Small intestine (tissue), 7 donors: Measurements from ENCODE around the gene LDLRAD2. TPM values are rescaled to one million over a fixed set of nuclear protein-coding genes. Genes with fewer than 3 reads are reported as not detected.

ENCODE experiments used
- DNase-seq, 2 donors: peaks; one replicate each; pipeline versions ENCODE4 v3.0.0 to v3.0.0-alpha.2; 2013
- FAIRE-seq: peaks from 2 replicates; lab custom pipeline; 2012; peaks lifted over from hg19 to GRCh38; lab: Jason Lieb, UNC
- H3K27ac ChIP-seq, 3 donors: one replicate each; pipeline ENCODE4 v1.5.1; 2013; ENCODE audit warnings: low read length in 2 of 3, mild to moderate bottlenecking in 2 of 3, control low read depth in 1 of 3, inconsistent platforms in 1 of 3, low read depth in 1 of 3, moderate library complexity in 1 of 3
- H3K27me3 ChIP-seq, 3 donors: one replicate each; pipeline ENCODE4 v1.6.1; 2013; ENCODE audit warnings: low read length in 3 of 3, inconsistent platforms in 1 of 3; ENCODE audit not compliant: control insufficient read depth in 3 of 3, insufficient read depth in 3 of 3
- H3K36me3 ChIP-seq, 3 donors: one replicate each; pipeline ENCODE4 v1.6.1; 2013; ENCODE audit warnings: low read length in 3 of 3, inconsistent platforms in 1 of 3, low read depth in 1 of 3, mild to moderate bottlenecking in 1 of 3, moderate library complexity in 1 of 3; ENCODE audit not compliant: control insufficient read depth in 3 of 3, insufficient read depth in 2 of 3
- H3K4me1 ChIP-seq, 3 donors: one replicate each; pipeline ENCODE4 v1.6.1; 2013; ENCODE audit warnings: low read length in 2 of 3, inconsistent platforms in 1 of 3, low read depth in 1 of 3, mild to moderate bottlenecking in 1 of 3, moderate library complexity in 1 of 3; ENCODE audit not compliant: control insufficient read depth in 3 of 3, insufficient read depth in 2 of 3
- H3K4me3 ChIP-seq, 3 donors: one replicate each; pipeline ENCODE4 v1.5.1; 2013; ENCODE audit warnings: low read length in 3 of 3, control low read depth in 1 of 3, inconsistent platforms in 1 of 3, low read depth in 1 of 3, mild to moderate bottlenecking in 1 of 3, moderate library complexity in 1 of 3
- H3K9me3 ChIP-seq, 2 donors: one replicate each; pipeline ENCODE4 v1.6.1; 2013; ENCODE audit warnings: low read depth in 1 of 2, low read length in 1 of 2; ENCODE audit not compliant: control insufficient read depth in 2 of 2, insufficient read depth in 1 of 2
- WGBS, 3 donors: extraction: QIAGEN DNeasy Blood & Tissue Kit; methylation state at CpG; one replicate each; pipeline ENCODE4 v1.1.7; 2013; 5-methylcytosine and 5-hydroxymethylcytosine counted together
- polyA plus RNA-seq, 4 donors: library from polyadenylated mRNA; stranded (reverse) in 3 of 4; unstranded in 1 of 4; fragments of 200-250 nt in 3 of 4; fragments of 120-200 nt in 1 of 4; gene quantifications; one replicate each; pipeline versions ENCODE4 v1.2.1 to v1.2.3, GENCODE V29; 2013
- donor health status: healthy with polysubstance abuse.
- donor health status: control.
- donor health status: control.
- donor health status: Bipolar disorder and iron deficiency.
- donor health status: healthy.

Gene LDLRAD2
- polyA plus RNA-seq, 4 donors = 0.22 to 1.7 (median 0.83) TPM

DNA sequence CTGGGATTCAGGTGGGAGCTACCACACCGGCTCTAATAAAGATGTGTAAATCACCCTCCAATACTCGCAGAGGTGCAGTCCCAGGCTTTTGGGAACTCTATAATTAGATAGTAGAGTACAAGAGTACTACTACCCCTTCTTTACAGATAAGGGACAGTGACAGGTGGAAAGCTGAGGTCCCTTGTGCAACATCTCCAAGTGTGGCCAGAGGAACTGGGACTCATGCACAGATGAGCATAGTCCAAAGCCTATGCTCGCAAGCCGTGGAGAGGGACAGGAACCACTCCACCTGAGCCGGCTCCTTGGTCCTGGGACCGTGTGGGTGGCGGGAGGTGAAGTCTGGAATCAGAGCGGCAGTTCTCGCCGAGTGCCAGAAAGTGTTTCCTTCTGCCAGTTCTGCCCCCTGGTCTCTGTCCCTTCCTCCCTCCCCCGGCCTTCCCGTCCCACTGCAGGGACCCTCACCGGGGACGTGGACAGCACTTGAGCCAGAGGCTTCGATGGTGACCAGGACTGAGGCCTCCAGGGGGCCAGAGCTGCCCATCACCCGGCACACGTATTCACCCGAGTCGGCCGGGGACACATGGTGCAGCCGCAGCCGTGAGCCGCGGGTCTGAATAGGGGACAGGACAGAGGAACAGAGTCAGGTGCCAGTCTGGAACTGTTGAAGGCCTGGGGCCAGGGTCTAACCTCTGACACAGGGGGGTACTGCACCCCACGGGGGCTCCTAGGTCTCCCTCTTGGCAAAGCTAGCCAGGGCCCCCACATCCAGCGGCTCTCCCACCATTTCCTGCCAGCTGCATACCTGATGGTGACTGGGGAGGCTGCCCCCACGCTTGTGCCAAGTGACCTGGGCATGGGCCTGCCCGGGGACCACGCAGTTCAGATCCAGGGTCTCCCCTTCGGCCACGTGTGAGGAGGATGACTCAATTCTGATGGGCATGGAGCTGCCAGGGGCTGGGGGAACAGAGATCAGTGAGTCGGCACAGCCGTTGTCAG, 33.9 kb downstream of the LDLRAD2 start:
- no peak for FAIRE-seq
- 89 to 94% (median 93%) methylated on average over 32 to 33 of the region's 33 CpGs for WGBS, 3 donors
- Histone ChIP-seq H3K9me3 (no peaks in the 10 kb centered on the region), H3K27me3 (no peaks in the 10 kb centered on the region), H3K4me1 (no peaks in the 10 kb centered on the region), H3K36me3 (peaks cover 6 to 93% (median 13%) of the 10 kb centered on the region in 3 donors), H3K27ac (no peak overlapping the region), H3K4me3 (no peak overlapping the region)
- DNase-seq = no peak

- DNase-seq = no peak
- Histone ChIP-seq H3K36me3 (peaks cover 10 to 93% (median 13%) of the 10 kb centered on the region in 3 donors), H3K4me1 (no peaks in the 10 kb centered on the region), H3K27ac (no peak overlapping the region), H3K27me3 (no peaks in the 10 kb centered on the region), H3K9me3 (no peaks in the 10 kb centered on the region), H3K4me3 (no peak overlapping the region)
- WGBS, 3 donors = 93 to 94% (median 93%) methylated on average over 46 to 47 of the region's 47 CpGs
- no peak for FAIRE-seq
These were observed 35.4 kb downstream of the LDLRAD2 start for GRCh38 chr1:21847223-21848205.

- no peak overlapping the region for H3K27ac ChIP-seq
- WGBS, 3 donors = 86 to 92% (median 89%) methylated on average over 16 to 17 of the region's 17 CpGs
- no peak overlapping the region for H3K4me3 ChIP-seq
- H3K27me3 ChIP-seq = no peaks in the 10 kb centered on the region
- FAIRE-seq (no peak), DNase-seq (no peak)
- H3K36me3 ChIP-seq = peaks cover 12 to 90% (median 14%) of the 10 kb centered on the region in 3 donors
- no peaks in the 10 kb centered on the region for H3K9me3 ChIP-seq
- no peaks in the 10 kb centered on the region for H3K4me1 ChIP-seq
These were observed 36.6 kb downstream of the LDLRAD2 start for GRCh38 chr1:21848524-21849174.

- no peaks in the 10 kb centered on the region for H3K9me3 ChIP-seq
- WGBS, 3 donors = 94 to 95% (median 94%) methylated on average over 26 to 30 of the region's 30 CpGs
- H3K36me3 ChIP-seq = peaks cover 12 to 92% (median 17%) of the 10 kb centered on the region in 3 donors
- H3K27me3 ChIP-seq = no peaks in the 10 kb centered on the region
- FAIRE-seq (no peak), DNase-seq (no peak)
- H3K27ac ChIP-seq = no peak overlapping the region
- H3K4me3 ChIP-seq = no peak overlapping the region
- H3K4me1 ChIP-seq = no peaks in the 10 kb centered on the region
These were observed 38.0 kb downstream of the LDLRAD2 start for GRCh38 chr1:21849909-21850576.

GRCh38 chr1:21851430-21852250, 39.6 kb downstream of the LDLRAD2 start:
- Histone ChIP-seq H3K4me1 (no peaks in the 10 kb centered on the region), H3K27ac (no peak overlapping the region), H3K9me3 (no peaks in the 10 kb centered on the region), H3K36me3 (peaks cover 12 to 93% (median 14%) of the 10 kb centered on the region in 3 donors), H3K27me3 (no peaks in the 10 kb centered on the region), H3K4me3 (no peak overlapping the region)
- DNase-seq (no peak), FAIRE-seq (no peak)
- 91 to 94% (median 93%) methylated on average over 33 of the region's 33 CpGs for WGBS, 3 donors

GRCh38 chr1:21852282-21853130, 40.4 kb downstream of the LDLRAD2 start:
- H3K4me1 ChIP-seq = no peaks in the 10 kb centered on the region
- H3K9me3 ChIP-seq = no peaks in the 10 kb centered on the region
- DNase-seq = no peak
- WGBS, 3 donors = 89 to 93% (median 90%) methylated on average over 23 to 29 of the region's 29 CpGs
- no peak for FAIRE-seq
- no peak overlapping the region for H3K27ac ChIP-seq
- H3K36me3 ChIP-seq = peaks cover 14 to 94% (median 16%) of the 10 kb centered on the region in 3 donors
- no peak overlapping the region for H3K4me3 ChIP-seq
- no peaks in the 10 kb centered on the region for H3K27me3 ChIP-seq
